Measurements from ENCODE around the gene KISS1R.

KISS1R gene

DNA sequence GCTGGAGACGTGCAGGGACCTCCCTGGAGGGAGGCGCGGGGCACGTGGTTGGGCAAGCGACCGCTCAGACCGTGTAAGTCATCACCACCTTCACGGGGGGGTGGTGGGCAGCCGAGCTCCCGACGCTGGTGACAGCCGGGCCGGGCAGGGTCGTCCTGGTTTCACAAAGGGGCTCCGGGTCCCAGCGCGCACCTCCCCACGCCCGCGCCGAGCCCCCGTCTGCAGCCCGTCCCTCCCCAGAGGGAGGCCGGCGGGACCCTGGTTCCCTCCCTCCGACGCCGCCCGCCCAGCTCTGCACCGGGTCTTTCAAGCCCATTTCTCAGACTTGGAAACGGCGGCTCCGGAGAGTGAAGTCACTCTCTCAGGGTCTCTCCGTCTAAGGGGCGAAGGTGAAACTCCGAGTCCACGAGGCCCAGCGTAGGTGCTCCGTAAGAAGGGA lies 8.0 kb downstream of the KISS1R start:
- TF ChIP-seq, protein P1, sequence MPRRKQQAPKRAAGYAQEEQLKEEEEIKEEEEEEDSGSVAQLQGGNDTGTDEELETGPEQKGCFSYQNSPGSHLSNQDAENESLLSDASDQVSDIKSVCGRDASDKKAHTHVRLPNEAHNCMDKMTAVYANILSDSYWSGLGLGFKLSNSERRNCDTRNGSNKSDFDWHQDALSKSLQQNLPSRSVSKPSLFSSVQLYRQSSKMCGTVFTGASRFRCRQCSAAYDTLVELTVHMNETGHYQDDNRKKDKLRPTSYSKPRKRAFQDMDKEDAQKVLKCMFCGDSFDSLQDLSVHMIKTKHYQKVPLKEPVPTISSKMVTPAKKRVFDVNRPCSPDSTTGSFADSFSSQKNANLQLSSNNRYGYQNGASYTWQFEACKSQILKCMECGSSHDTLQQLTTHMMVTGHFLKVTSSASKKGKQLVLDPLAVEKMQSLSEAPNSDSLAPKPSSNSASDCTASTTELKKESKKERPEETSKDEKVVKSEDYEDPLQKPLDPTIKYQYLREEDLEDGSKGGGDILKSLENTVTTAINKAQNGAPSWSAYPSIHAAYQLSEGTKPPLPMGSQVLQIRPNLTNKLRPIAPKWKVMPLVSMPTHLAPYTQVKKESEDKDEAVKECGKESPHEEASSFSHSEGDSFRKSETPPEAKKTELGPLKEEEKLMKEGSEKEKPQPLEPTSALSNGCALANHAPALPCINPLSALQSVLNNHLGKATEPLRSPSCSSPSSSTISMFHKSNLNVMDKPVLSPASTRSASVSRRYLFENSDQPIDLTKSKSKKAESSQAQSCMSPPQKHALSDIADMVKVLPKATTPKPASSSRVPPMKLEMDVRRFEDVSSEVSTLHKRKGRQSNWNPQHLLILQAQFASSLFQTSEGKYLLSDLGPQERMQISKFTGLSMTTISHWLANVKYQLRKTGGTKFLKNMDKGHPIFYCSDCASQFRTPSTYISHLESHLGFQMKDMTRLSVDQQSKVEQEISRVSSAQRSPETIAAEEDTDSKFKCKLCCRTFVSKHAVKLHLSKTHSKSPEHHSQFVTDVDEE (CRISPR knock-in tag; IDR thresholded peaks at IDR 0.05) = no peak
- TF ChIP-seq, protein P2, sequence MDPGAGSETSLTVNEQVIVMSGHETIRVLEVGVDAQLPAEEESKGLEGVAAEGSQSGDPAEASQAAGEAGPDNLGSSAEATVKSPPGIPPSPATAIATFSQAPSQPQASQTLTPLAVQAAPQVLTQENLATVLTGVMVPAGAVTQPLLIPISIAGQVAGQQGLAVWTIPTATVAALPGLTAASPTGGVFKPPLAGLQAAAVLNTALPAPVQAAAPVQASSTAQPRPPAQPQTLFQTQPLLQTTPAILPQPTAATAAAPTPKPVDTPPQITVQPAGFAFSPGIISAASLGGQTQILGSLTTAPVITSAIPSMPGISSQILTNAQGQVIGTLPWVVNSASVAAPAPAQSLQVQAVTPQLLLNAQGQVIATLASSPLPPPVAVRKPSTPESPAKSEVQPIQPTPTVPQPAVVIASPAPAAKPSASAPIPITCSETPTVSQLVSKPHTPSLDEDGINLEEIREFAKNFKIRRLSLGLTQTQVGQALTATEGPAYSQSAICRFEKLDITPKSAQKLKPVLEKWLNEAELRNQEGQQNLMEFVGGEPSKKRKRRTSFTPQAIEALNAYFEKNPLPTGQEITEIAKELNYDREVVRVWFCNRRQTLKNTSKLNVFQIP (CRISPR knock-in tag; IDR thresholded peaks at IDR 0.05; ENCODE audit: borderline replicate concordance, low read depth) = no peak
- TF ChIP-seq ISL1 (CRISPR knock-in tag; IDR thresholded peaks at IDR 0.05) (no peak), OSR1 (CRISPR knock-in tag; IDR thresholded peaks at IDR 0.05) (no peak), TOX (CRISPR knock-in tag; IDR thresholded peaks at IDR 0.05; ENCODE audit: borderline replicate concordance) (no peak), ZNF70 (CRISPR knock-in tag; IDR thresholded peaks at IDR 0.05) (no peak), ZFP30 (CRISPR knock-in tag; IDR thresholded peaks at IDR 0.05) (no peak), PPARA (CRISPR knock-in tag; IDR thresholded peaks at IDR 0.05; ENCODE audit: borderline replicate concordance) (no peak), BACH2 (CRISPR knock-in tag; IDR thresholded peaks at IDR 0.05; ENCODE audit: borderline replicate concordance) (no peak), RARB (CRISPR knock-in tag; IDR thresholded peaks at IDR 0.05) (no peak), SNAI2 (CRISPR knock-in tag; IDR thresholded peaks at IDR 0.05) (no peak), TCF4 (CRISPR knock-in tag; IDR thresholded peaks at IDR 0.05; ENCODE audit: borderline replicate concordance) (no peak)
- TF ChIP-seq, protein P3, sequence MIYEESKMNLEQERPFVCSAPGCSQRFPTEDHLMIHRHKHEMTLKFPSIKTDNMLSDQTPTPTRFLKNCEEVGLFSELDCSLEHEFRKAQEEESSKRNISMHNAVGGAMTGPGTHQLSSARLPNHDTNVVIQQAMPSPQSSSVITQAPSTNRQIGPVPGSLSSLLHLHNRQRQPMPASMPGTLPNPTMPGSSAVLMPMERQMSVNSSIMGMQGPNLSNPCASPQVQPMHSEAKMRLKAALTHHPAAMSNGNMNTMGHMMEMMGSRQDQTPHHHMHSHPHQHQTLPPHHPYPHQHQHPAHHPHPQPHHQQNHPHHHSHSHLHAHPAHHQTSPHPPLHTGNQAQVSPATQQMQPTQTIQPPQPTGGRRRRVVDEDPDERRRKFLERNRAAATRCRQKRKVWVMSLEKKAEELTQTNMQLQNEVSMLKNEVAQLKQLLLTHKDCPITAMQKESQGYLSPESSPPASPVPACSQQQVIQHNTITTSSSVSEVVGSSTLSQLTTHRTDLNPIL (CRISPR knock-in tag; IDR thresholded peaks at IDR 0.05; ENCODE audit: low read depth) = no peak
- peak; percentile 67 for ATAC-seq

DNA sequence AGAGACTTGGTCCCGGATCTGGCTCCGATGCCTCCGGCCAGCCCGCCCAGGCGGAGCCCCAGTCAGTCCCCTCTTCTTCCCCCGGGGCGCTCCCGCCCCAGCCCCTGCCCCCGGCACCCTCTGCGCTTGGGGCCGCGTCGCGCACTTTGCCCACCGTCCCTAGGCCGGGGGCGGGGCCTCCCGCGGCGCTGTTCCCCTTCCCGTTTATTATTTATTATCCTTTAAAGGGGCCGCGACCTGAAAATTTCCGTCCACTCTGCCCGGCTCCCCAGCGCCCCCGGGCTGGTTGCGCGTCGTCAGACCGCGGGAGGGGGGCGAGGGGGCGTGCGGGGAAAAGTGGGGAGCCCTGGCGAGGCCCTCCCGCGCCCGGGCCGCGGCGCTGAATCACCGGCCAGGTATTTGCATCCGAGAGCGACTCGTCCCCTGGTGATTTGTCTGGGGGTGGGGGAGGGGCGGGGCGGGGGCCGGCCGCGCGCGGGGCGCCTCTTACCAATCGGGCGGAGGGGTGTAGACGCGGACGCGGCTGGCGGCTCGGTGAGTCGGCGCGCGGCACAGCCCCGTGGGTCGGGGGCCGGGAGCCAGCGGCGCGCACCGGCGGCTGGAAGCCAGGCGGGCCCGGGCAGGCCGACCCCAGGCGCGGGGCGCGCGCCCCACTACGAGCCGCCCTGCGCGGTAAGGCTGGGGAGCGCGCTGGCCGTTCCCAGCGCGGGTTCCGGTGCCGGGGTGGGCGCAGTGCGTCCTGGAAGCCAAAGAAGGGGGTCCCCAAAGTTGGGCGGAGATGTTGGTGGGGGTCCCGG lies 8.6 kb downstream of the KISS1R start, which contains the start of gene ARID3A:
Gene ARID3A (plus strand): TSS at position 510 of the 797 bp plus-strand sequence. CDS start 3,494 bp downstream, outside the sequence.
- peak; percentile 74 for ATAC-seq
- TF ChIP-seq ZNF565 (CRISPR knock-in tag; conservative IDR thresholded peaks at IDR 0.05; ENCODE audit: low read depth) (no peak), BACH2 (CRISPR knock-in tag; IDR thresholded peaks at IDR 0.05; ENCODE audit: borderline replicate concordance) (no peak), OSR1 (CRISPR knock-in tag; IDR thresholded peaks at IDR 0.05) (no peak), RARB (CRISPR knock-in tag; IDR thresholded peaks at IDR 0.05) (no peak), ZFP3 (CRISPR knock-in tag; IDR thresholded peaks at IDR 0.05) (no peak)
- TF ChIP-seq, protein P2 (CRISPR knock-in tag; IDR thresholded peaks at IDR 0.05; ENCODE audit: borderline replicate concordance, low read depth) = no peak
- TF ChIP-seq, protein P4, sequence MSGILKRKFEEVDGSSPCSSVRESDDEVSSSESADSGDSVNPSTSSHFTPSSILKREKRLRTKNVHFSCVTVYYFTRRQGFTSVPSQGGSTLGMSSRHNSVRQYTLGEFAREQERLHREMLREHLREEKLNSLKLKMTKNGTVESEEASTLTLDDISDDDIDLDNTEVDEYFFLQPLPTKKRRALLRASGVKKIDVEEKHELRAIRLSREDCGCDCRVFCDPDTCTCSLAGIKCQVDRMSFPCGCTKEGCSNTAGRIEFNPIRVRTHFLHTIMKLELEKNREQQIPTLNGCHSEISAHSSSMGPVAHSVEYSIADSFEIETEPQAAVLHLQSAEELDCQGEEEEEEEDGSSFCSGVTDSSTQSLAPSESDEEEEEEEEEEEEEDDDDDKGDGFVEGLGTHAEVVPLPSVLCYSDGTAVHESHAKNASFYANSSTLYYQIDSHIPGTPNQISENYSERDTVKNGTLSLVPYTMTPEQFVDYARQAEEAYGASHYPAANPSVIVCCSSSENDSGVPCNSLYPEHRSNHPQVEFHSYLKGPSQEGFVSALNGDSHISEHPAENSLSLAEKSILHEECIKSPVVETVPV (CRISPR knock-in tag; IDR thresholded peaks at IDR 0.05) = no peak

DNA sequence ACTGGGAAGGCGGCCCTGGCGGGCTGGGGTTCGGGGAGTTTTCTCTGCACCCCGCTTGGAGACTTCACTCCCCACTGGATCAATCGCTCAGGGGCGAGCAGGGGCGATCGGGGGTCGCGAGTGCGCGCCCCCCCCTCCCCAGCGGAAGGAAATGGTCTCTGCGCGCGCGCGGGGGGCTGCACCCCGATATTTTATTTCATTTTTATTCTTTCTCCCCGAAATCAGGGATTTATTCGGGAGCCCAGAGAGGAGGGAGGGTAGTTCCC lies 9.1 kb downstream of the KISS1R start:
- no peak for ATAC-seq
- TF ChIP-seq ZNF565 (CRISPR knock-in tag; conservative IDR thresholded peaks at IDR 0.05; ENCODE audit: low read depth) = no peak
- TF ChIP-seq, protein P5, sequence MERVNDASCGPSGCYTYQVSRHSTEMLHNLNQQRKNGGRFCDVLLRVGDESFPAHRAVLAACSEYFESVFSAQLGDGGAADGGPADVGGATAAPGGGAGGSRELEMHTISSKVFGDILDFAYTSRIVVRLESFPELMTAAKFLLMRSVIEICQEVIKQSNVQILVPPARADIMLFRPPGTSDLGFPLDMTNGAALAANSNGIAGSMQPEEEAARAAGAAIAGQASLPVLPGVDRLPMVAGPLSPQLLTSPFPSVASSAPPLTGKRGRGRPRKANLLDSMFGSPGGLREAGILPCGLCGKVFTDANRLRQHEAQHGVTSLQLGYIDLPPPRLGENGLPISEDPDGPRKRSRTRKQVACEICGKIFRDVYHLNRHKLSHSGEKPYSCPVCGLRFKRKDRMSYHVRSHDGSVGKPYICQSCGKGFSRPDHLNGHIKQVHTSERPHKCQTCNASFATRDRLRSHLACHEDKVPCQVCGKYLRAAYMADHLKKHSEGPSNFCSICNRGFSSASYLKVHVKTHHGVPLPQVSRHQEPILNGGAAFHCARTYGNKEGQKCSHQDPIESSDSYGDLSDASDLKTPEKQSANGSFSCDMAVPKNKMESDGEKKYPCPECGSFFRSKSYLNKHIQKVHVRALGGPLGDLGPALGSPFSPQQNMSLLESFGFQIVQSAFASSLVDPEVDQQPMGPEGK (CRISPR knock-in tag; IDR thresholded peaks at IDR 0.05; ENCODE audit: borderline replicate concordance) = no peak
- TF ChIP-seq, protein P2 (CRISPR knock-in tag; IDR thresholded peaks at IDR 0.05; ENCODE audit: borderline replicate concordance, low read depth) = no peak
- no peak for TF ChIP-seq ZFP3 (CRISPR knock-in tag; IDR thresholded peaks at IDR 0.05)
- no peak for TF ChIP-seq ZNF8 (CRISPR knock-in tag; IDR thresholded peaks at IDR 0.05)
- TF ChIP-seq OSR1 (CRISPR knock-in tag; IDR thresholded peaks at IDR 0.05) = no peak
- TF ChIP-seq GLIS3 (CRISPR knock-in tag; IDR thresholded peaks at IDR 0.05) = no peak
- no peak for TF ChIP-seq PPARA (CRISPR knock-in tag; IDR thresholded peaks at IDR 0.05; ENCODE audit: borderline replicate concordance)
- TF ChIP-seq, protein P1 (CRISPR knock-in tag; IDR thresholded peaks at IDR 0.05) = no peak
- no peak for TF ChIP-seq ZFP30 (CRISPR knock-in tag; IDR thresholded peaks at IDR 0.05)
- TF ChIP-seq ZNF70 (CRISPR knock-in tag; IDR thresholded peaks at IDR 0.05) = no peak
- TF ChIP-seq SNAI2 (CRISPR knock-in tag; IDR thresholded peaks at IDR 0.05) = no peak

Data from SK-N-SH treated with all-trans-retinoic acid at 6 μM for 48 hours (cell line).